Astrocyte of the spinal cord (primary cell): Measurements from ENCODE around the gene LILRB3.
"Not testable (repeated sequence)": the region's sequence is repeated elsewhere in the genome, so short reads cannot be mapped to it uniquely, and the experiment has no call there.

ENCODE experiments used
- DNase-seq: peaks from one replicate; pipeline ENCODE4 v3.0.0; 2011; ENCODE audit warnings: low read depth, low spot score
- H3K4me3 ChIP-seq: 2 replicates; pipeline ENCODE4 v1.5.1; 2011; ENCODE audit warnings: low read depth, mild to moderate bottlenecking, low read length, moderate library complexity
- CTCF ChIP-seq: IDR thresholded peaks from 2 replicates; pipeline ENCODE4 v1.5.1; 2012; ENCODE audit warnings: low read depth, mild to moderate bottlenecking, low read length, inconsistent platforms
- in situ Hi-C: cut with HindIII; loops from 2 replicates; pipeline ENCODE4 v1.10.0; 2017; ENCODE audit warnings: low sequenced_read_pairs

LILRB3 gene

GRCh38 chr19:54252243-54252642, 29.4 kb upstream of the LILRB3 start:
- no peak for DNase-seq
- in situ Hi-C loops = no loop called here
- no peak for TF ChIP-seq CTCF

GRCh38 chr19:54248016-54248601, 25.3 kb upstream of the LILRB3 start:
- in situ Hi-C loops = no loop called here
- no peak for DNase-seq
- no peak for TF ChIP-seq CTCF
- no peak overlapping the region for H3K4me3 ChIP-seq

More at GRCh38 chr19:54252243-54252642, 29.4 kb upstream of the LILRB3 start:
- H3K4me3 ChIP-seq = no peak overlapping the region

- H3K4me3 ChIP-seq = no peak overlapping the region
- TF ChIP-seq CTCF = no peak
- in situ Hi-C loops = no loop called here
- no peak for DNase-seq
Observed at GRCh38 chr19:54247106-54247930, 24.5 kb upstream of the LILRB3 start.

- no peak for TF ChIP-seq CTCF
- in situ Hi-C loops = no loop called here
- DNase-seq = no peak
Observed at GRCh38 chr19:54245936-54246335, 23.1 kb upstream of the LILRB3 start.

GRCh38 chr19:54243809-54244208, 21.0 kb upstream of the LILRB3 start:
- H3K4me3 ChIP-seq, in situ Hi-C loops: not testable (repeated sequence)

More at GRCh38 chr19:54245936-54246335, 23.1 kb upstream of the LILRB3 start:
- H3K4me3 ChIP-seq = no peak overlapping the region

GRCh38 chr19:54242646-54243045, 19.8 kb upstream of the LILRB3 start, which contains the start of gene LILRA6:
TSS of gene LILRA6 (minus strand) at chr19:54242790.
- DNase-seq, H3K4me3 ChIP-seq, in situ Hi-C loops: not testable (repeated sequence)

More at GRCh38 chr19:54243809-54244208, 21.0 kb upstream of the LILRB3 start:
- DNase-seq = not testable (repeated sequence)

- in situ Hi-C loops, DNase-seq, H3K4me3 ChIP-seq: not testable (repeated sequence)
Observed at GRCh38 chr19:54242234-54242633, 19.4 kb upstream of the LILRB3 start.

- H3K4me3 ChIP-seq, in situ Hi-C loops, DNase-seq: not testable (repeated sequence)
Observed at GRCh38 chr19:54240372-54241336, 17.8 kb upstream of the LILRB3 start.

- in situ Hi-C loops, DNase-seq, H3K4me3 ChIP-seq: not testable (repeated sequence)
Observed at GRCh38 chr19:54239491-54240371, 16.9 kb upstream of the LILRB3 start.
